ENCODE data around the gene ASGR2.
A peak's percentile ranks its signal among the peaks of the same experiment; 100 is the strongest.

The ASGR2 gene

GRCh38 chr17:7138800-7139381, 24.3 kb upstream of the ASGR2 start:
- Histone ChIP-seq H3K9ac (no peak overlapping the region), H3K4me2 (no peak overlapping the region)
- no peak for TF ChIP-seq CTCF (conservative IDR thresholded peaks at IDR 0.05; ENCODE audit: low read depth, low read length)

GRCh38 chr17:7137171-7137943, 22.7 kb upstream of the ASGR2 start:
- H3K4me2 ChIP-seq: no peak overlapping the region
- no peak overlapping the region for H2AFZ ChIP-seq (ENCODE audit: low read depth)
- H4K20me1 ChIP-seq (ENCODE audit: insufficient read depth): no peaks in the 10 kb centered on the region
- no peaks in the 10 kb centered on the region for H3K27me3 ChIP-seq (ENCODE audit: insufficient read depth, low read depth)
- no peak overlapping the region for H3K27ac ChIP-seq
- H3K36me3 ChIP-seq (ENCODE audit: insufficient read depth): no peaks in the 10 kb centered on the region
- H3K4me1 ChIP-seq (ENCODE audit: low read depth, poor library complexity, severe bottlenecking): peaks cover 7% of the 10 kb centered on the region
- H3K9ac ChIP-seq: no peak overlapping the region
- TF ChIP-seq CTCF (conservative IDR thresholded peaks at IDR 0.05; ENCODE audit: low read depth, low read length): no peak
- H3K4me3 ChIP-seq (IDR thresholded peaks at IDR 0.05; ENCODE audit: insufficient read depth, low read depth, low read length): no peak overlapping the region
- no peaks in the 10 kb centered on the region for H3K79me2 ChIP-seq (ENCODE audit: insufficient read depth, low read depth)

More at GRCh38 chr17:7138800-7139381, 24.3 kb upstream of the ASGR2 start:
- no peaks in the 10 kb centered on the region for H4K20me1 ChIP-seq (ENCODE audit: insufficient read depth)
- no peak overlapping the region for H2AFZ ChIP-seq (ENCODE audit: low read depth)
- no peaks in the 10 kb centered on the region for H3K4me1 ChIP-seq (ENCODE audit: low read depth, poor library complexity, severe bottlenecking)
- H3K36me3 ChIP-seq (ENCODE audit: insufficient read depth): no peaks in the 10 kb centered on the region
- no peaks in the 10 kb centered on the region for H3K79me2 ChIP-seq (ENCODE audit: insufficient read depth, low read depth)
- H3K4me3 ChIP-seq (IDR thresholded peaks at IDR 0.05; ENCODE audit: insufficient read depth, low read depth, low read length): no peak overlapping the region
- no peak overlapping the region for H3K27ac ChIP-seq
- no peaks in the 10 kb centered on the region for H3K27me3 ChIP-seq (ENCODE audit: insufficient read depth, low read depth)

GRCh38 chr17:7136266-7136877, 21.8 kb upstream of the ASGR2 start:
- peak; percentile 70 for TF ChIP-seq CTCF (conservative IDR thresholded peaks at IDR 0.05; ENCODE audit: low read depth, low read length)
- Histone ChIP-seq H3K27me3 (ENCODE audit: insufficient read depth, low read depth) (no peaks in the 10 kb centered on the region), H3K4me2 (no peak overlapping the region), H4K20me1 (ENCODE audit: insufficient read depth) (no peaks in the 10 kb centered on the region), H3K9ac (no peak overlapping the region), H2AFZ (ENCODE audit: low read depth) (no peak overlapping the region), H3K4me1 (ENCODE audit: low read depth, poor library complexity, severe bottlenecking) (peaks cover 14% of the 10 kb centered on the region), H3K27ac (no peak overlapping the region), H3K36me3 (ENCODE audit: insufficient read depth) (no peaks in the 10 kb centered on the region), H3K79me2 (ENCODE audit: insufficient read depth, low read depth) (no peaks in the 10 kb centered on the region), H3K4me3 (IDR thresholded peaks at IDR 0.05; ENCODE audit: insufficient read depth, low read depth, low read length) (no peak overlapping the region)

GRCh38 chr17:7133916-7134315, 19.3 kb upstream of the ASGR2 start:
- TF ChIP-seq CTCF (conservative IDR thresholded peaks at IDR 0.05; ENCODE audit: low read depth, low read length): no peak
- Histone ChIP-seq H4K20me1 (ENCODE audit: insufficient read depth) (no peaks in the 10 kb centered on the region), H3K4me1 (ENCODE audit: low read depth, poor library complexity, severe bottlenecking) (peaks cover 14% of the 10 kb centered on the region), H3K27me3 (ENCODE audit: insufficient read depth, low read depth) (no peaks in the 10 kb centered on the region), H2AFZ (ENCODE audit: low read depth) (no peak overlapping the region), H3K4me3 (IDR thresholded peaks at IDR 0.05; ENCODE audit: insufficient read depth, low read depth, low read length) (no peak overlapping the region), H3K9ac (no peak overlapping the region), H3K36me3 (ENCODE audit: insufficient read depth) (no peaks in the 10 kb centered on the region), H3K27ac (peak overlapping the region; percentile 94; the same call in 1 of the 2 replicates), H3K79me2 (ENCODE audit: insufficient read depth, low read depth) (no peaks in the 10 kb centered on the region), H3K4me2 (no peak overlapping the region)

All from KMS-11 (cell line).